D721Med (cell line): ENCODE data around the gene DPYSL5.
A peak's percentile ranks its signal among the peaks of the same experiment; 100 is the strongest.

Source experiments
- DNase-seq: peaks from one replicate; pipeline ENCODE4 v3.0.0; 2011; ENCODE audit warnings: low spot score; ENCODE audit not compliant: insufficient read length
- FAIRE-seq: peaks from 2 replicates; lab custom pipeline; 2011; peaks lifted over from hg19 to GRCh38; lab: Jason Lieb, UNC
- CTCF ChIP-seq: IDR thresholded peaks from 2 replicates; pipeline ENCODE4 v1.5.1; 2012; ENCODE audit warnings: mild to moderate bottlenecking, control low read depth; ENCODE audit not compliant: insufficient read depth; ENCODE audit errors: missing control alignments

DPYSL5 gene

DNA sequence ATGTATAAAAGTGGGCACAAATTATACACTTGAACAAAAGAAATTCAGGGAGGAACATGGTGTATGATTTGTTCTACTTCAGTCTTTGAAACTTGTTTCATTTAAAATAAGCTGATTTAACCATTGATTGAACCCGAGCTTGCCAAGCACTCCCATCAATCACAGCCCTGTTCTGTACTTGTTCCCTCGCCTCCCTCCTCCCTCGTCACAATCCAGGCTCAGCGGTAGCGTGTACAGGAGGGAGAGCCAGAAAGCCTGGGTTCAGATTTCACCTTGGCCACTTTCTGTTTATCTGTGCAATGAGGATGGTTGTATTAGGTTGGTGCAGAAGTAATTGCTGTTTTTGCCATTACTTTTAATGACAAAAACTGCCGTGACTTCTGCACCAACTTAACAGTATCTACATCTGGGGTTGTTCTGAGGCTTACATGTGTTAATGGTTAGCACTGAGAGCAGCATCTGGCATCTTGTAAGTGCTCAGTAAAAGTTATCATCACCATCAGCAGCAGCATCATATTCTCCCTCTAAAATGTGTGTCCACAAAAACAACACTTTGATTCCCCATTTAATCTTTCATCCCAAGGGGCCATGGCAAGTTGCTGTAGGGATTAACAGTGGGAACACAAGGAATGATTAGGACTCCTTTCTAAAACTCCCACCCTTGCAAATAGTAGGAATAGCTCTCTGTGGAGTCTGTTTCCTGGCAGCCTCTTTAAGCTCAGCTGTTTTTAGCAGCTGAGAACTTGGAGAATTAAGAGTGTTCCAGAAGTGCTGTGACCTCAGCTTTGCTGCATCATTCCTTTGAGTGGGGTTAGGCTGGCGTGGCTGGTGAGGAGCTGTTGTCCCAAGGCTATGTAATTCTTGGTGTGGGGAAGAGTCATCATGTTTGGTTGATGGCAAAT, 4.7 kb downstream of the DPYSL5 start:
- no peak for TF ChIP-seq CTCF
- DNase-seq = no peak
- peak; percentile 63 for FAIRE-seq

GRCh38 chr2:26853751-26854150, 5.8 kb downstream of the DPYSL5 start:
- FAIRE-seq (no peak), DNase-seq (no peak)
- no peak for TF ChIP-seq CTCF

- DNase-seq (no peak), FAIRE-seq (no peak)
Observed at GRCh38 chr2:26854283-26854827, 6.4 kb downstream of the DPYSL5 start.

DNA sequence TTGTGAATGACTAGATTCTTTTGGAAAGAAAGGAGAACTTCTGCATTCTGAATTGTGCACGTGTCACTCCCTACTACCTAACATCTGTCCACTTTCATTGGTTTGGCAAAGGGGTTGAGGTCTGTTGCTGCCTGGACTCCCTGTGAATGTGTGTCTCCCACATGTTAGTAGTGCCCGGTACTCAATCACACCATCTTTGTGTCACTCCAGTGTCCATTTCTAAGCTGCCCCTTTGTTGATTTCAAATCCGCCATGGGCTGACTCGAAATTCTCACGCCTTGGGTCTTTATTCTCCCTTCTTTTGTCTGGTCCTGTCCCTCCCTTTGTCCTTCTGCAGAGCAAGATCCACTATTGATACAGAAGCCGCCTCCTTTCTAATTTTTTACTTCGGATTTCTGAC, 7.5 kb downstream of the DPYSL5 start:
- DNase-seq = no peak
- no peak for FAIRE-seq
- TF ChIP-seq CTCF = no peak

More at GRCh38 chr2:26854283-26854827, 6.4 kb downstream of the DPYSL5 start:
- no peak for TF ChIP-seq CTCF

- DNase-seq (no peak), FAIRE-seq (no peak)
- no peak for TF ChIP-seq CTCF
Observed at GRCh38 chr2:26859622-26860021, 11.7 kb downstream of the DPYSL5 start.

DNA sequence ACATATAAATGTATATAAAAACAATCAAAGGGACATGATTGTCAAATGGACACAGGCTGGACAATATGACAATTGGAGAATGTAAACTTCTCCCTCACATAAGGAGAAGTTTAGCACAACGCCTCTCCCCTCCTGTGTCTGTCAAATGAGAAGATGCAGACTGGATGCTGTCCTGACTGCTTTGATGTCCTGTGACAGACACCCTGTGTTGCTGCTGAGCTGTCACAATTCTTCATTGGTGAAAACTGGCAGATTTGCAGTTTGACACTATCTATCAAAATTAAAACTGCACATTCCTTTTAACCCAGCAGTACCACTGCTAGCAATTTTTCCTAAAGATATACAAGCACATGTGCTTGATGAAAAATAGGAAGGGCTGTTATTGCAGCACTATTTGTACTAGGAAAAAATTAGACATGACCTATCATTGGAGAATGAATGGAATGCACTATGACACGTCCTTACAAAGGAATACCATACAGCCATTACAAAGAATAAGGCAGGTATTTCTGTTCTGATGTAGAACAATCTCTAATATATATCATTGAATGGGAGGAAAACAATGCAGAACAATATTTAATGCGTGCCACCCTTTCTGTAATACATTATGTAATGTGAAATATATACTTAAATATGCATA, 12.4 kb downstream of the DPYSL5 start:
- DNase-seq (no peak), FAIRE-seq (no peak)
- no peak for TF ChIP-seq CTCF
